PC-3 (cell line): ENCODE measurements around the gene NEU3. TPM values are rescaled to one million over a fixed set of nuclear protein-coding genes. Genes with fewer than 3 reads are reported as not detected.

ENCODE experiments used
- ATAC-seq: fragments of 200-7000 bp; cut with Tn5 transposase; 2 replicates; pipeline ENCODE4 v1.9.1; 2020; ENCODE audit warnings: mild to moderate bottlenecking, moderate library complexity
- BruUV-seq: library from RNA; stranded (reverse); fragments of 400-500 nt; replicated peaks from 2 replicates; lab custom pipeline; 2021; lab: Mats Ljungman, UMichigan
- CTCF ChIA-PET: fragments of 300-600 bp; sonication (Branson Sonifier 250); formaldehyde crosslinking; loops from one replicate; lab custom pipeline; 2022; ENCODE audit warnings: antibody characterized with exemption; lab: Charles Lee
- POLR2A ChIA-PET: fragments of 300-600 bp; sonication (Branson Sonifier 250); formaldehyde crosslinking; loops from one replicate; lab custom pipeline; 2022; ENCODE audit warnings: antibody characterized with exemption; ENCODE audit not compliant: unreplicated experiment; lab: Charles Lee
- DNase-seq: peaks from one replicate; pipeline ENCODE4 v3.0.0-alpha.2; 2015
- H2AFZ ChIP-seq: fragments of 300-600 bp; sonication (generic); 2 replicates; pipeline ENCODE4 v1.6.0; 2016; ENCODE audit warnings: antibody characterized with exemption, low read length
- H3F3A ChIP-seq: fragments of 300-600 bp; sonication (generic); one replicate; pipeline ENCODE4 v1.6.0; 2017; ENCODE audit warnings: antibody characterized with exemption, low read length, control low read depth, mild to moderate bottlenecking; ENCODE audit not compliant: unreplicated experiment
- H3K27ac ChIP-seq: fragments of 300-600 bp; sonication (generic); 2 replicates; pipeline ENCODE4 v1.5.1; 2016; ENCODE audit warnings: mild to moderate bottlenecking, low read length
- H3K27me3 ChIP-seq: fragments of 300-600 bp; sonication (generic); 2 replicates; pipeline ENCODE4 v1.6.1; 2016; ENCODE audit warnings: low read length, mixed read lengths
- H3K36me3 ChIP-seq: fragments of 300-600 bp; sonication (generic); 2 replicates; pipeline ENCODE4 v1.6.1; 2016; ENCODE audit warnings: low read depth, mixed run types, low read length, mixed read lengths
- H3K4me1 ChIP-seq: fragments of 300-600 bp; sonication (generic); 2 replicates; pipeline ENCODE4 v1.5.1; 2016; ENCODE audit warnings: low read length; ENCODE audit not compliant: insufficient read depth
- H3K4me2 ChIP-seq: fragments of 300-600 bp; sonication (generic); 2 replicates; pipeline ENCODE4 v1.6.0; 2016; ENCODE audit warnings: low read length
- H3K4me3 ChIP-seq: fragments of 300-600 bp; sonication (generic); 2 replicates; pipeline ENCODE4 v1.5.1; 2016; ENCODE audit warnings: mild to moderate bottlenecking, low read length, mixed read lengths
- H3K79me2 ChIP-seq: fragments of 300-600 bp; sonication (generic); 2 replicates; pipeline ENCODE4 v1.6.1; 2017; ENCODE audit warnings: low read length, mixed read lengths
- H3K9ac ChIP-seq: fragments of 300-600 bp; sonication (generic); 2 replicates; pipeline ENCODE4 v1.6.0; 2016; ENCODE audit warnings: mild to moderate bottlenecking, low read length
- H3K9me2 ChIP-seq: fragments of 300-600 bp; sonication (generic); replicated peaks from 2 replicates; pipeline ENCODE4 v1.6.1; 2016; ENCODE audit warnings: mixed run types, low read length, mixed read lengths
- H3K9me3 ChIP-seq: fragments of 300-600 bp; sonication (generic); 2 replicates; pipeline ENCODE4 v1.6.1; 2016; ENCODE audit warnings: low read length, mixed read lengths
- H4K20me1 ChIP-seq: fragments of 300-600 bp; sonication (generic); 2 replicates; pipeline ENCODE4 v1.6.1; 2016; ENCODE audit warnings: low read length, mixed read lengths
- CTCF ChIP-seq: fragments of 300-600 bp; sonication (generic); conservative IDR thresholded peaks from 2 replicates; pipeline ENCODE4 v1.5.1; 2017; ENCODE audit warnings: antibody characterized with exemption, low read depth, mild to moderate bottlenecking, low read length
- EZH2 ChIP-seq: fragments of 300-600 bp; sonication (generic); IDR thresholded peaks from one replicate; pipeline ENCODE4 v1.6.1; 2017; ENCODE audit warnings: antibody characterized with exemption, mild to moderate bottlenecking, low read length; ENCODE audit not compliant: unreplicated experiment
- EZH2phosphoT487 ChIP-seq: fragments of 300-600 bp; sonication (generic); IDR thresholded peaks from 2 replicates; pipeline ENCODE4 v1.6.1; 2018; ENCODE audit warnings: mild to moderate bottlenecking, antibody characterized with exemption, low read length, borderline replicate concordance
- intact Hi-C: fragments of 100-400 bp; cut with micrococcal nuclease; formaldehyde crosslinking; loops from 2 replicates; pipeline ENCODE4 v1.9.0; 2023
- total RNA-seq: library from RNA; depleted of rRNA; stranded (reverse); fragments of >200 nt; gene quantifications from 2 replicates; pipeline ENCODE4 v1.2.3, GENCODE V29; 2014

NEU3 gene
- total RNA-seq, 1 experiment from 2014 or later: 15.7 TPM

DNA sequence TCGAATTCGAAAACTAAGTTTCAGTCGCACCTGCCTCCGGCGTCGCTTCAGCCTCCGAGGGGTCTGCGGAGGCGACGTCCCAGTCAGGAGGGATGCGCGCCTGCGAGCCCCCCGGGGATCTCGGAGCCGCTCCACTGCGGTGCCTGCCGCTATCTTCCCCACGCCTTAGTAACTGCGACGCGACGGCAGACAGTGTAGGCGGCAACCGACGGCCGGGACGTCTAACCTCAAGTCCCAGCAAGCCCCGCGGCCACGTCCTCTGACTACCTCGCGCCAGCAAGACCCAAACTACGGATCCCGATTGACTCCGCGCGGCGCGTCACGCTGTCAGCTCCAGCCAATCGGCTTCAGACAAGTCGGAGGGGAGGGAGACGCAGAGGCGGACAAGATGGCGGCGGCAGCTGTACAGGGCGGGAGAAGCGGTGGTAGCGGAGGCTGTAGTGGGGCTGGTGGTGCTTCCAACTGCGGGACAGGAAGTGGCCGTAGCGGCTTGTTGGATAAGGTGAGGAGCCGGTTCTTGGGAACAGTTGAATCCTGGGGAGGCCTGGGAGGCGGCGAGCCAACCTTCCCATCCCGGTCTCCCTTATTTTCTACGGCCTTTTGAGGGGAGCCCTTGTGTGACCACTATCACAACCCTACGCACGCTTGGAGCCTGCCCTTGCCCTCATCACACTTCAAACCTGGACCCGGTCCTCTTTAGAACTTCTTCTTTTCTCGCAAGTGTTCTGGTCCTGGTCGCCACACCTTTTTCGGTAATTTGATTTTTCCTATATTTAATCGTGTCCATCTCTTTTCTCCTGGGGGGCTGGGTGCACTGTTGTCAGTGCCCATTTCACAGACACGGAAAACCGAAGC, 39.6 kb upstream of the NEU3 start, which contains the start of the genes SPCS2 and XRRA1:
Gene SPCS2, plus strand, starts transcription at position 369 of the 855 bp plus-strand sequence. Its CDS starts 20 bp downstream, at position 389.
Gene XRRA1, minus strand, starts transcription at position 194 of the 855 bp plus-strand sequence. CDS start 8,213 bp downstream, outside the sequence.
- H3K4me3 ChIP-seq: peak within 1 kb of the TSS; percentile 87
- DNase-seq: peak; percentile 99
- H3K27ac ChIP-seq: peak within 1 kb of the TSS; percentile 34
- H3K9ac ChIP-seq: peak within 1 kb of the TSS; percentile 95
- peak within 1 kb of the TSS; percentile 92 for H2AFZ ChIP-seq
- H3K4me1 ChIP-seq: peaks cover 24% of the 10 kb centered on the region
- H3K9me2 ChIP-seq: no peaks in the 10 kb centered on the region
- peaks cover 11% of the 10 kb centered on the region; the same call in 1 of the 2 replicates for H4K20me1 ChIP-seq
- H3F3A ChIP-seq: no peaks in the 10 kb centered on the region
- no peaks in the 10 kb centered on the region for H3K27me3 ChIP-seq
- intact Hi-C loops: loop anchor here (1.0 kb wide), 1 partner anchor 40 kb away; no protein-coding TSS in a partner anchor
- ATAC-seq: peak; percentile 99
- CTCF ChIA-PET: interaction anchor here (0.6 to 1.0 kb wide), 2 partner anchors 126 to 299 kb away, joined by 3 read pairs; no protein-coding TSS in a partner anchor
- peaks cover 20% of the 10 kb centered on the region for H3K36me3 ChIP-seq
- peak within 1 kb of the TSS; percentile 88 for H3K4me2 ChIP-seq
- TSS peak; percentile 68 for BruUV-seq
- peaks cover 62% of the 10 kb centered on the region for H3K79me2 ChIP-seq
- H3K9me3 ChIP-seq: no peaks in the 10 kb centered on the region
- POLR2A ChIA-PET: no interaction called here
- TF ChIP-seq EZH2phosphoT487: no peak
- no peak for TF ChIP-seq EZH2
- TF ChIP-seq CTCF: no peak

- ChIA-PET CTCF (no interaction called here), POLR2A (no interaction called here)
- H3K4me2 ChIP-seq: peak overlapping the region; percentile 88
- no peaks in the 10 kb centered on the region for H3K9me2 ChIP-seq
- peak overlapping the region; percentile 95 for H3K9ac ChIP-seq
- BruUV-seq: no TSS peak
- no peaks in the 10 kb centered on the region for H3K27me3 ChIP-seq
- no peak for ATAC-seq
- peaks cover 68% of the 10 kb centered on the region for H3K79me2 ChIP-seq
- peaks cover 20% of the 10 kb centered on the region for H3K4me1 ChIP-seq
- peaks cover 26% of the 10 kb centered on the region for H3K36me3 ChIP-seq
- no peaks in the 10 kb centered on the region for H3F3A ChIP-seq
- DNase-seq: no peak
- intact Hi-C loops: loop anchor here (1.0 kb wide), 1 partner anchor 40 kb away; no protein-coding TSS in a partner anchor
- no peak for TF ChIP-seq CTCF
- TF ChIP-seq EZH2: no peak
- no peak for TF ChIP-seq EZH2phosphoT487
- H2AFZ ChIP-seq: peak overlapping the region; percentile 62
- H3K4me3 ChIP-seq: peak overlapping the region; percentile 87
- peaks cover 17% of the 10 kb centered on the region; the same call in 1 of the 2 replicates for H4K20me1 ChIP-seq
- H3K9me3 ChIP-seq: no peaks in the 10 kb centered on the region
- peak overlapping the region; percentile 34 for H3K27ac ChIP-seq
Measured at GRCh38 chr11:74949753-74950137, 39.0 kb upstream of the NEU3 start.
